DND-41 (cell line): ENCODE data around the gene MYH11.

ENCODE experiments used
- CTCF ChIP-seq: IDR thresholded peaks from 2 replicates; pipeline ENCODE4 v1.5.1; 2012; ENCODE audit warnings: borderline replicate concordance, low read length, moderate library complexity, mild to moderate bottlenecking; ENCODE audit not compliant: poor library complexity, severe bottlenecking; ENCODE audit errors: extremely low read depth
- EZH2 ChIP-seq: IDR thresholded peaks from 3 replicates; pipeline ENCODE4 v1.6.1; 2012; ENCODE audit warnings: borderline replicate concordance, low read depth, mild to moderate bottlenecking, moderate library complexity, low read length, inconsistent platforms; ENCODE audit not compliant: severe bottlenecking

GRCh38 chr16:15765880-15766279 is 90.9 kb downstream of the MYH11 start:
- no peak for TF ChIP-seq EZH2
- TF ChIP-seq CTCF: peak; percentile 80
